NCI-H748 (cell line): ENCODE results near the gene CCDC18.
"Not testable (repeated sequence)": the region's sequence is repeated elsewhere in the genome, so short reads cannot be mapped to it uniquely, and the experiment has no call there.

Source experiments
- DNase-seq: peaks from one replicate; lab custom pipeline; 2025; ENCODE audit not compliant: unreplicated experiment; lab: John Stamatoyannopoulos, UW

CCDC18 gene

DNA sequence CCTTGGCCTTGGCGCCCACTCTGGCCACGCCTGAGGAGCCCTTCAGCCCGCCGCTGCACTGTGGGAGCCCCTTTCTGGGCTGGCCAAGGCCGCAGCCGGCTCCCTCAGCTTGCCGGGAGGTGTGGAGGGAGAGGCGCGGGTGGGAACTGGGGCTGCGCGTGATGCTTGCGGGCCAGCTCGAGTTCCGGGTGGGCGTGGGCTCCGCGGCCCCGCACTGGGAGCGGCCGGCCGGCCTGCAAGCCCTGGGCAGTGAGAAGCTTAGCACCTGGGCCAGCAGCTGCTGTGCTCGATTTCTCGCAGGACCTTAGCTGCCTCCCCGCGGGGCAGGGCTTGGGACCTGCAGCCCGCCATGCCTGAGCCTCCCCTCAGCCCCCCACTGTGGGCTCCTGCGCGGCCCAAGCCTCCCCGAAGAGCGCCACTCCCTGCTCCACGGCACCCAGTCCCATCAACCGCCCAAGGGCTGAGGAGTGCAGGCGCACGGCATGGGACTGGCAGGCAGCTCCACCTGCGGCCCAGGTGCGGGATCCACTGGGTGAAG lies 10.3 kb upstream of the CCDC18 start:
- not testable (repeated sequence) for DNase-seq

DNA sequence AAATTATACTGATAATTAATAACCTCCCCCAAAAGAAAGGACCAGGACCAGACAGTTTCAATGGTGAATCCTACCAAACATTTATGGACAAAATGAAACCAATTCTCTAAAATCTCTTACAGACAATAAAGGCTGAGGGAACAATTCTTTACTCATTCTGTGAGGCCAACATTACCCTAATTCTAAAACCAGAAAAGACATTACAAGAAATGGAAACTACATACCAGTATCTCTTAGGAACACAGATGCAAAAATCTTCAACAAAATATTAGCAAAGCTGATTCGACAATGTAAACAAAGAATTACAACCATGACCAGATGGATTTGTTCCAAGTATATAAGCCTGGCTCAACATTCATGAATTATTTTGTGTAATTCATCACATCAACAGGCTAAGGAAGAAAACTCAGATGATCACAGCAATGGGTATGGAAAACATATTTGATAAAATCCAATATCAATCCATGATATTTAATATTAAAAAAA lies 8.9 kb upstream of the CCDC18 start:
- no peak for DNase-seq

DNA sequence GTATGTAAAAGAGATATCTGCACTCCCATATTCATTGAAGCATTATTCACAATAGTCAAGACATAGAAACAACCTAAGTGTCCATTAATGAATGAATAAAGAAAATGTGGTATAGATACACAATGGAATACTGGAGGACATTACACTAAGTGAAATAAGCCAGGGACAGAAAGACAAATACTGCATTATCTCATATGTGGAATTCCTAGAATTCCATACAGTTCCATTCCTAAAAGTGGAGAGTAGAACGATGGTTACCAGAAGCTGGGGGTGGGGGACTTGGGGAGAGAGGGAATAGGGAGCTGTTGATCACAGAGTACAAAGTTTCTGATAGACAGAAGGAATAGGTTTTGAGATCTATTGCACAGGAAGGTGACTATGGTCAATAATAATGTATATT lies 7.7 kb upstream of the CCDC18 start:
- no peak for DNase-seq

DNA sequence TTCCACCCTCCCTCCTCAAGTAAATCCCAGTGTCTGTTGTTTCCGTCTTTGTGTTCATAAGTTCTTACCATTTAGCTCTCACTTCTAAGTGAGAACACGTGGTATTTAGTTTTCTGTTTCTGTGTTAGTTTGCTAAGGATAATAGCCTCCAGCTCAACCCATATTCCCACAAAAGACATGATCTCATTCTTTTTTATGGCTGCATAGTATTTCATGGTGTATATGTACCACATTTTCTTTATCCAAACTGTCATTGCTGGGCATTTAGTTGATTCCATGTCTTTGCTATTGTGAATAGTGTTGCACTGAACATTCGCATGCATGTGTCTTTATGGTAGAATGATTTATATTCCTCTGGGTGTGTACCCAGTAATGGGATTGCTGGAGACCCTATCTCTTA lies 5.9 kb upstream of the CCDC18 start:
- DNase-seq: not testable (repeated sequence)

DNA sequence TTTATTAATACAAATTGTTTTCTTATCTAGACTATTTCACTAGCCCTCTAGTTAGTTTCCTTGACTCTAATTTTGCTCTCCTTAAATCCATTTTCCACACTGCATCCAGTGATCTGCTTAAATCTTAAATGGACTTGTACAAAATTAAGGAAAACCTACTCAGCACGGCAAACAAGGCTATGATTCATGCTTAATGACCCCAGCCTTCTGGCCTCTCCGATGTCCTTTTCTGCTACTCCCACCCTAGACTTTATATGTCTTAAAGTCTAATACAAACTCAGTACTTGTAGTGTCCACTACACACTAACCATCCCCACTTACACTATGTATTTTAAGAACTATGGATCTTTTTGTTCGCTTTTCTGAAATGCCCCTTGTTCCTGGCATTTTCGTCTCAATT lies 2.5 kb upstream of the CCDC18 start:
- DNase-seq: no peak

DNA sequence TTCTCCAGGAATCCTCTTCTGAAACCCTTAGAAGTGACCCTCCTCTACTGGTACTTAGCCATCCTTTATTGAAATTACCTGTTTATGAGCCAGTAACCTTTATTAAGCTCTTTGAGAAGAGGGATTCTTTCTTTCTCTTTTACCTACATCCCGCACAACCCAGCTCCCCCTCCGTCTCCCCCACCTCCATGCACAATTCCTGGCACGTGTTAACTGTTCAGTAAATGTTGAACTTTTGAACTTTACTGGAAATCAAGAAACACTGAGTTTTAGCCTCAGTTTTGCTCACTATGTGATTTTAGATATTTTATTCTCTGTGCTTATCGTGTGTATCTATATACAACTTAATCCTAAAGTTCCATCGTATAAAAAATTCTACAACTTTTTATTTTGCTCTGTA lies 2.1 kb upstream of the CCDC18 start:
- DNase-seq: no peak

DNA sequence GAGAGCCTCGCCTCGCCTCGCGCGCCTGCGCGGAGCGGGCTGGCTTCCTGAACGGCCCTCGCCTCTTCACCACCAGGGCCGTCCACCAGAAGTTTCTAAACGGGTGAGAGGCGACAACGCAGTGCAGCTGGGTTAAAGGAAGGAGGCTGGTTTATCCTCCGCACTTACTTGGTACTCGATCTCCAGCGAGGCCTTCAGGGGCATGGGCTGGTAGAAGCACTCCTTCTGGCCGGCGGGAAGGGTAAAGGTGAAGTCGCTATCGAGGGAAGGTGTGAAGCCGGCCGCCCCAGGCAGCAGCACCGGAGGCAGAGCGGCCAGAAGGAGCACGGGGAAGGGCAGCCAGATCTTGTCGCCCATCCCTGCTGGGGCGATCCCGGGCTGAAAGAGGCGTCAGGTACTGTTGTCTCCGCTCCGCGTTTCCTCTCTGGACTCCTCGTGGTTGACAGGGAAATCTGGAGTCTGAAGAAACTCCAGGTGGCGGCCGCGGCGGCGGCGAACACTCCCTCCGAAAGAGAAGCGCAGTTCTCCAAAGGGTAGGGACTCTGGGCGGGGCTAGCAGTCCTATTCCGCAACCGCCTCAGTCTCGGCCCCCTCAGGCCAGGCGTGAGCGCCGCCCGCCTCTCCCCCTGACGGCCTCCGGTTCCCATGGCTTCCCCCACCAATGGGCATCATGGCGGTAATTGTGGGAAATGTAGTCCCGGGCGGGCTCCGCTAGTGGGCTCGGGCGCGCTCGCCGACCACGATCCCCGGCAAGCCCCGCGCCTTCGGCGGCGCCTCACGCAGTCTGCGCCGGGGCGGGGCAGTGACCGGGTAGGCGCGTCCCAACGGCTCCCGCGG lies 420 bp upstream of the CCDC18 start, which contains the start of gene TMED5:
Gene TMED5, minus strand, starts transcription at position 528 of the 837 bp plus-strand sequence. Its CDS starts 171 bp downstream, at position 357.
- DNase-seq: peak; percentile 97

DNA sequence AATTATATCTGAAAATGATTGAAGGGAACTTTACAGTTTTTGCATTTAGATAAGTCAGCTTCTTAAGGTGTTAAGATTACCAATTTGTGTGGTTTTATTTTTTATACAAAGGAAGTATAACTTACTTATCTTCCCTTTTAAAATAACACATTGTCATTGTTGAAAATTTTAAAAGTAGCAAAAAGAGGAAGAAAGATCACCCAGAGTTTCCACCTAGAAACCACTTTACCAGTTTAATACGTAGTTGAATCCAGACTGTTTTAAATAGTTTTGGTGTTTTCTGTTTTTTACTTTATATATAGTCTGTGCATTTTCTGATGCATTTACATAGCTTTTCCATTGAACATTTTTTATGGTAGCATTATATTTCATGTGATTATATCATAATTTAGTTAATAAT lies 6.1 kb downstream of the CCDC18 start:
- DNase-seq: no peak

DNA sequence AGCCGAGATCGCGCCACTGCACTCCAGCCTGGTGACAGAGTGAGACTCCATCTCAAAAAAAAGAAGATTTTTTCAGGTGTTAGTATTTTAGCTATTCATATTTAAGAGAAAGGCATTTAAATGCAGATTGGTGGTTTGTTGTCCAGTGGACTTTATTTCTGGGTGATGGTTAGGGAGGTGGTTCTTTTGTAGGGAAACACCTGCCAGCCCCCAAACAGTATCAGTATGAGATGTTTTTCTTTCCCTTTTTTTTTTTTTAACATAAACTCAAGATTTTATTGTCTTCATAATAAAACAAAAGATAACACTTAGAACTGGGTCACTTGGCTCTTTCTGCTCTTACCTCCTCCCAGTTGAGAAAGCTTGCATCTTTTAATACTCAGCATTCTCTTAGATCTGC lies 9.9 kb downstream of the CCDC18 start:
- DNase-seq: no peak

DNA sequence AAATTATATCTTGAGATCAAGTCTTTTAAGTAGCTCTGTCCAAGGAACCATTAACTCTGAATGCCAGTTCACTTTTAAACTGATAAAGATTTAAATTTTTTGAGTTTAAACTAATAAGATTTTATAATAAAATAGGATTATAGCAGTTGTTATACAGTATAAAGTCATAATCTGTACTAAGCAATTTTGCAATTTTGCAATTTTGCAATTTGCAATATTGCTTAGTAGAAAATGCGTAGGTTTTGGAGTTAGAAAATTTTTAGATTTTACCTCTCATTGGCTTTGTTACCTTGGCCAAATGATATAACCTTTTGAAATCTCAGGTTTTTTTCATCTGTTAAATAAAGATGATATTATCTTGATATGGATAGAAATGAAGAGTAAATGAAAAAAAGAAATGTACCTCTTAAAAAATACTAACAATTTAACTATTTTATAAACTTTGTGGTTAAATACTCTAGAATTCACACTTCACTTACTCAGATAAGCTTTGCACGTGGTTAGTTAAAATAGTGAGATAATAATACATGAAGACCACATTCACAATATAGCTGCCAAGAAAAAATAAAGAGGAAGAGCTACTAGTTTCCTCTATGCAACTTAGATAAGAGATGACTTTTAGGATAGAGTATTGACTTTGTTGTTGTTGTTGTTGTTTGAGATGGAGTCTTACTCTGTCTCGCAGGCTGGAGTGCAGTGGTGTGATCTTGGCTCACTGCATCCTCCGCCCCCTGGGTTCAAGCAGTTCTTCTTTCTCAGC lies 13.9 kb downstream of the CCDC18 start:
- no peak for DNase-seq

DNA sequence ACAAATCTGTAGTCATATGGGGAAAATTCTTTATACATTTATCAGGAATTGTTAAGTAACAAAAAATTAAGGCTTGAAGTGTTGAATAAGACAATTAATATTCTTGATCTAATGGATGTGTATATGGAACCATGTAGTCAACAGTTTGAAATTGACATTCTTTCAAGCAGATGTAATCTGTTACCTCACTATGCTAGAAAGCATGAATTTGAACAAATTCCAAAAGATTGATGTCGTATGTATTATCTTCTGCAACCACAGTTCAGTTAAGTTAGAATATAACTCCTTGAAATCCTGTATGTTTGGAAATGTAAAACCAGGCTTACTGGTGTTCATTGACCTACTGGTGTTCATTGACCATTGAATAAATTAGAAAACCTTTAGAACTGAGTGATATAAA lies 16.1 kb downstream of the CCDC18 start:
- no peak for DNase-seq

DNA sequence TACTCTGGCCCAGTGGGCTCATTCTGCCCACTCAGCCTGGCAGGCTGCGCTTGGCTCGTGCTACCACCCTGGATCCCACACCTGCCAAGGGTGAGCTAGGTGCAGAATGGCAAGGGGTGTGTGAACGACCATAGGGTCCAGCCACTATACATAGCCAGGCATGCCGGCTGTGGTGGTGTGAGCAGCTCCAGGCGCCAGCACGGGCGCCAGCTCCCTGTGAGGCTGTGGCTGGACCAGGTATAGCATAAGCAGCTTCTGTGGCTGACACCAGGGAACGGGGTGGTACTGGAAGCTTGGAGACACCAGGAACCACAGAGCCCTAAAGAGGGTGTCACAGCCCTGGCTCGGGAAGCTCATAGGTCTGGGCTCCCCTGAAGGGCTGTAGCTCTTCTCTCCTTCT lies 18.6 kb downstream of the CCDC18 start:
- DNase-seq: no peak

DNA sequence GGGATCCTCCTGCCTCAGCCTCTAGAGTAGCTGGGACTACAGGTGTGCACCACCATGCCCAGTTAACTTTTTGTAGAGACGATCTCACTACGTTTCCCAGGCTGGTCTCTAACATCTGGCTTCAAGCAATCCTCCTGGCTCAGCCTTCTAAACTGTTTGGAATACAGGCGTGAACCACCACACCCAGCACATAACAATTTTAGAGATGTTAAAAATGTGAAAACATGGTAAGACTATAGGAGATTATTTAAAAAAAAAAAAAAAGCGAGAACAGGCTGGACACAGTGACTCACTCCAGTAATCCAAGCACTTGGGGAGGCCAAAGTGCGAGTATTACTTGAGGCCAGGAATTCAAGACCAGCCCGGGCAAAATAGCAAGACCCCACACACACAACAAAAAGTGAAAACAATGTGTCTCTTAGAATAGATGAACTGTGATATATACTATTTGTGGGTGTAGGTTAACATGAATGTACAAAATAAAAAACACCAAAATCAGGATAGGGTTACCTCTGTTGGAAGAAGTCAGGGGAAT lies 19.6 kb downstream of the CCDC18 start:
- no peak for DNase-seq

DNA sequence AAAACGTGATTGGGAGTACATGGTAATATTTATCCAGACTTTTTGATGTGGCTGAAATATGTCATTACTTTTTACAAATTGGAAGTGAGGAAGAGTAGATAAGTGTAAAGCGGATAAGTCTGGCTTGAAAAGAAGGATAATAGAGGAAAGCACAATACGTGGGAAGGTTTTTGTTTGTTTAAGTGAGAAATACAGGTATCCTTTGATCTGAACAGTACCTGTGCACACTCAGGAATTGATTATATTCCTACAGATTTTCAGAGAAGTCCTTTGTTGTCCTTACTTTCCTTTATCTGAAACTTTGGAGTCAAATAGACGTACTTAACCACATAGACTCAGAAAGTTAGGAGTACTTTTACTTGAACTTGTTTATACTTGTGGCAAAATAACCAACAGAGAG lies 20.2 kb downstream of the CCDC18 start:
- no peak for DNase-seq

DNA sequence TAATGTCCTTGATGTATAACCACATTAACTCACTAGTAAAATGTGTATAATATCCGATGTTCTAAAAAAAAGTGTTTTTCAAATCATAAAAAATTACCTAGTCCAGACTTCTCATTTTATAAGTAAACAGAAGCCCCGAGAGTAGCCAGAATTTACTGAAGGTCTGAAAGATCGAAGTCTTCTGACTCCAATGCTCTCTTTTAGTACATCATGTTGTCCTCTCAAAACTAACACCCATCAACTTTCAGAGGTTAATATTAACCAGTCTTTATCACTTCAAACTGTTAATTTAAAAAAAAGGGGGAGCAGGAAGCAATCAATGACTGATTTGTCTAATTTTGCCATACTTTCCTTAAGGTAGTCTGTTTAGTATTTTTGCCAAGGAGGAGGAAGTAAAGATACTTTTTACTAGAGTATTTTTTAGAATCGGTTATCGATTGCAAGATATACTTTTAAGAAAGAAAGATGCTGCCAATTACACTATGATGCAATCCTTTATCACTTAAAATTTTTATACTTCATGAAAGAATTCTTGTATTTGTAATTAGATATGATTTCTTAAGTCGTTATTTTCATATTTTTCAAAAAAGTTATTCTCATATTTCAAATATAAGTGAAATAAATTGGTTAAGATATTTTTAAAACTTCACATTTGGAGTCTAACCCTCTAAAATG lies 25.5 kb downstream of the CCDC18 start:
- no peak for DNase-seq

DNA sequence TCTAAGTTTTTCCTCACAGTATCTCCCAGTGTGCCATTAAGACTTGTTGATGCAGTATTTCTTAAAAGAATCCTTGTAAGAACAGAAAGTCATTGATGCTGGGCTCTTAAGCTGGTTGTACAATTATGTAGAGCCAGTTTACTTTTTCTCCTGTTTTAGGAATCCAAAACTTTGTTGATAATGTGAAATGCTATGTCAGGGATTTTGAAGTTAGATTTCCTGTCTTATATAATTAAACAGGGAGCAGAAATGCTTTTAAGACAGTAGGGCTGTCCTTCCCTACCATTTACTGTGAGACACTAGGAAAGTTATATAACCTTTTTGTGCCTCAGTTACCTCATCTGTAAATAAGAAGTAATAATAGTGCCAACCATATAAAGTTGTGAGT lies 26.0 kb downstream of the CCDC18 start:
- DNase-seq: no peak

DNA sequence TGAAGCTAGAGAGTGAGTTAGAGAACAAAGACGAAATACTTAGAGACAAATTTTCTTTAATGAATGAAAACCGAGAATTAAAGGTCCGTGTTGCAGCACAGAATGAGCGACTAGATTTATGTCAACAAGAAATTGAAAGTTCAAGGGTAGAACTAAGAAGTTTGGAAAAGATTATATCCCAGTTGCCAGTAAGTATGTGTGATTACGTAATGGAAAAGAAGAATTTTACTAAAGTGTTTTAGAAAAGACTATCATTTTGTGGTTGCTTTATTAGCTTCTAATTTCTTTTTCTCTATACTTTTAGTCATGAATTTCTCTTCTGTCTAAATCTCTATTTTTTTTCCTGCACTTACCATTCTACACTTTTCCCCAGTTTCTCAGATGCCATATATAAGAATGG lies 26.7 kb downstream of the CCDC18 start:
- no peak for DNase-seq

DNA sequence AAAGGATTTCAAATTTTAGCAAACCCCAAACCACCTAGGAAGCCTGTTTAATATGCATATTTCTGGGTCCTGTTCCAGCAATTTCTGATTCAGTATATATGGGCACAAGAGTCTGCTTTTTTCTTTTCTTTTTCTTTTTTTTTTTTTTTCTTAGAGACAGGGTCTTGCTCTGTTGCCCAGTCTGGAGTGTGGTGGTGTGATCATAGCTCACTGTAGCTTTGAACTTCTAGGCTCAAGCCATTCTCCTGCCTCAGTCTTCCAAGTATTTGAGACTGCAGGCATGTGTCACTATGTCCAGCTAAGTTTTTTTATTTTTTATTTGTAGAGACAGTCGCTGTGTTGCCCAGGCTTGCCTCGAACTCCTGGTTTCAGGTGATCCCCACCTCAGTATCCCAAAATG lies 34.8 kb downstream of the CCDC18 start:
- DNase-seq: no peak

DNA sequence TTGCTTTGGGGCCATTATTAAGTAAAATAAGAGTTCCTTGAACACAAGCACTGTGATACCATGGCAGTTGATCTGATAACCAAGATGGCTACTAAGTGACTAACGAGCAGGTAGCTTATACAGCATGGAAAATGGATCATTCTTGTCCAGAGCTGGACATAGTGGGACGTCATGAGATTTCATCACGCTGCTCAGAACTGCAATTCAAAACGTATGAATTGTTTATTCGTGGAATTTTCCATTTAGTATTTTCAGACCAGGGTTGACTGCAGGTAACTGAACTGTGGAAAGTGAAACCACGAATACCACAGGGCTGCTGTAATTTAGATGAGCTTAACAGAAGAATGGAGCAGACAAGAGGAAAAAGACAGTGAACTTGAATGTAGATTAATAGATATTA lies 38.9 kb downstream of the CCDC18 start:
- DNase-seq: no peak

DNA sequence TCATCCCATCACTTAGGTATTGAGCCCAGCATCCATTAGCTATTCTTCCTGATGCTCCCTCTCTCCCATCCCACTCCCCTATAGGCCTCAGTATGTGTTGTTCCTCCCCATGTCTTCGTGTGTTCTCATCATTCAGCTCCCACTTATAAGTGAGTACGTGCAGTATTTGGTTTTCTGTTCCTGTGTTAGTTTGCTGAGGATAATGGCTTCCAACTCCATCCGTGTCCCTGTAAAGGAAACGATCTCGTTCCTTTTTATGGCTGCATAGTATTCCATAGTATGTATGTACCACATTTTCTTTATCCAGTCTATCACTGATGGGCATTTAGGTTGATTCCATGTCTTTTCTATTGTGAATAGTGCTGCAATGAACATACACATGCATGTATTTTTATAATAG lies 40.2 kb downstream of the CCDC18 start:
- not testable (repeated sequence) for DNase-seq

DNA sequence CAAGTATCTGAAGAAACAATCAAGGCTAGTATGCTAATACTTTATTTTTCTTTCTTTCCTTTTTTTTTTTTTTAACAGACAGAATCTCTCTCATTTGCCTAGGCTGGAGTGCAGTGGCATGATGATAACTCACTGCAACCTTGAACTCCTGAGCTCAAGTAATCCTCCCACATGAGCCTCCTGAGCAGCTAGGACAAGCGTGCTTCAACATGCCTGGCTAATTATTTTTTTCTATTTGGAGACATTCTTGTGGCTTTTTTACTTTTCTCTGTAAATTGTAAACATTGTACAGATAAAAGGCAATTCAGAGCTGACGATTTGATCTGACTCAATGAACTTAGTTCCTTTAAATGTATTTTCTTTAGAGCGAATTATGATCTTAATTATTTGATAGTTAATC lies 41.4 kb downstream of the CCDC18 start:
- DNase-seq: no peak
